Measurements from ENCODE around the gene TAC3.
A peak's percentile ranks its signal among the peaks of the same experiment; 100 is the strongest.

The TAC3 gene

GRCh38 chr12:56990648-56991318 is 25.5 kb downstream of the TAC3 start:
- no peak overlapping the region for H3K56ac ChIP-seq (ENCODE audit: low read length)
- no peak overlapping the region for H3K23ac ChIP-seq (ENCODE audit: low read length)
- no peak overlapping the region for H3K4me2 ChIP-seq (ENCODE audit: low read length)
- DNase-seq: no peak
- H4K5ac ChIP-seq (ENCODE audit: low read length): no peak overlapping the region
- H3K36me3 ChIP-seq (ENCODE audit: control insufficient read depth, insufficient read depth, low read length): no peaks in the 10 kb centered on the region
- H3K27me3 ChIP-seq (ENCODE audit: insufficient read depth, low read length, poor library complexity): no peaks in the 10 kb centered on the region
- H2BK5ac ChIP-seq (ENCODE audit: low read length): no peak overlapping the region
- H3K4me1 ChIP-seq (ENCODE audit: control insufficient read depth, low read depth, low read length): peaks cover 15% of the 10 kb centered on the region
- no peaks in the 10 kb centered on the region for H3K79me2 ChIP-seq (ENCODE audit: control insufficient read depth, insufficient read depth, low read length)
- no peak overlapping the region for H3K4ac ChIP-seq (ENCODE audit: low read depth, low read length)
- H3K4me3 ChIP-seq (ENCODE audit: low read length): no peak overlapping the region
- H4K8ac ChIP-seq (ENCODE audit: low read depth, low read length): no peak overlapping the region
- no peak overlapping the region for H2BK120ac ChIP-seq (ENCODE audit: low read depth, low read length)
- no peak overlapping the region for H3K27ac ChIP-seq (ENCODE audit: low read depth, low read length)
- no peak overlapping the region for H3K18ac ChIP-seq (ENCODE audit: low read length)
- H2BK15ac ChIP-seq (replicated peaks; ENCODE audit: low read depth): no peak overlapping the region
- H3K79me1 ChIP-seq (ENCODE audit: low read length): no peaks in the 10 kb centered on the region
- H2AK5ac ChIP-seq (ENCODE audit: low read length): peak overlapping the region; percentile 61
- H3K9ac ChIP-seq (ENCODE audit: low read length): no peak overlapping the region
- WGBS (ENCODE audit: extremely low coverage, insufficient coverage, low lambda C conversion rate): no CpG with 5 or more reads among the region's 7 CpGs

- H3K27me3 ChIP-seq (ENCODE audit: insufficient read depth, low read length, poor library complexity): no peaks in the 10 kb centered on the region
- no peak overlapping the region for H4K5ac ChIP-seq (ENCODE audit: low read length)
- H3K36me3 ChIP-seq (ENCODE audit: control insufficient read depth, insufficient read depth, low read length): no peaks in the 10 kb centered on the region
- no peak overlapping the region for H3K27ac ChIP-seq (ENCODE audit: low read depth, low read length)
- H2AK5ac ChIP-seq (ENCODE audit: low read length): no peak overlapping the region
- no peak overlapping the region for H3K4me2 ChIP-seq (ENCODE audit: low read length)
- no peaks in the 10 kb centered on the region for H3K79me1 ChIP-seq (ENCODE audit: low read length)
- H4K8ac ChIP-seq (ENCODE audit: low read depth, low read length): no peak overlapping the region
- no peak overlapping the region for H2BK15ac ChIP-seq (replicated peaks; ENCODE audit: low read depth)
- no peak overlapping the region for H3K4ac ChIP-seq (ENCODE audit: low read depth, low read length)
- H3K23ac ChIP-seq (ENCODE audit: low read length): no peak overlapping the region
- H2BK5ac ChIP-seq (ENCODE audit: low read length): no peak overlapping the region
- H3K18ac ChIP-seq (ENCODE audit: low read length): no peak overlapping the region
- H3K56ac ChIP-seq (ENCODE audit: low read length): no peak overlapping the region
- no peak for DNase-seq
- no peaks in the 10 kb centered on the region for H3K79me2 ChIP-seq (ENCODE audit: control insufficient read depth, insufficient read depth, low read length)
- no peak overlapping the region for H3K9ac ChIP-seq (ENCODE audit: low read length)
- H3K4me1 ChIP-seq (ENCODE audit: control insufficient read depth, low read depth, low read length): peaks cover 15% of the 10 kb centered on the region
- no CpG with 5 or more reads among the region's 7 CpGs for WGBS (ENCODE audit: extremely low coverage, insufficient coverage, low lambda C conversion rate)
- H2BK120ac ChIP-seq (ENCODE audit: low read depth, low read length): no peak overlapping the region
- H3K4me3 ChIP-seq (ENCODE audit: low read length): no peak overlapping the region
These were observed 26.3 kb downstream of the TAC3 start for GRCh38 chr12:56989861-56990610.

- no peak overlapping the region for H3K4me2 ChIP-seq (ENCODE audit: low read length)
- H2BK120ac ChIP-seq (ENCODE audit: low read depth, low read length): no peak overlapping the region
- no peaks in the 10 kb centered on the region for H3K36me3 ChIP-seq (ENCODE audit: control insufficient read depth, insufficient read depth, low read length)
- H3K9ac ChIP-seq (ENCODE audit: low read length): no peak overlapping the region
- H3K27me3 ChIP-seq (ENCODE audit: insufficient read depth, low read length, poor library complexity): no peaks in the 10 kb centered on the region
- no peak overlapping the region for H3K18ac ChIP-seq (ENCODE audit: low read length)
- no peak overlapping the region for H2BK15ac ChIP-seq (replicated peaks; ENCODE audit: low read depth)
- no peak overlapping the region for H4K8ac ChIP-seq (ENCODE audit: low read depth, low read length)
- H4K5ac ChIP-seq (ENCODE audit: low read length): no peak overlapping the region
- no peaks in the 10 kb centered on the region for H3K79me1 ChIP-seq (ENCODE audit: low read length)
- peaks cover 15% of the 10 kb centered on the region for H3K4me1 ChIP-seq (ENCODE audit: control insufficient read depth, low read depth, low read length)
- H3K79me2 ChIP-seq (ENCODE audit: control insufficient read depth, insufficient read depth, low read length): no peaks in the 10 kb centered on the region
- H2AK5ac ChIP-seq (ENCODE audit: low read length): no peak overlapping the region
- no peak overlapping the region for H2BK5ac ChIP-seq (ENCODE audit: low read length)
- H3K23ac ChIP-seq (ENCODE audit: low read length): no peak overlapping the region
- no CpG with 5 or more reads among the region's 5 CpGs for WGBS (ENCODE audit: extremely low coverage, insufficient coverage, low lambda C conversion rate)
- DNase-seq: peak; percentile 92
- peak overlapping the region; percentile 47 for H3K56ac ChIP-seq (ENCODE audit: low read length)
- no peak overlapping the region for H3K4me3 ChIP-seq (ENCODE audit: low read length)
- no peak overlapping the region for H3K4ac ChIP-seq (ENCODE audit: low read depth, low read length)
- H3K27ac ChIP-seq (ENCODE audit: low read depth, low read length): no peak overlapping the region
These were observed 28.1 kb downstream of the TAC3 start for GRCh38 chr12:56988207-56988739.

GRCh38 chr12:56987551-56988053 is 28.7 kb downstream of the TAC3 start:
- Histone ChIP-seq H3K18ac (ENCODE audit: low read length) (no peak overlapping the region), H3K4me2 (ENCODE audit: low read length) (no peak overlapping the region), H3K36me3 (ENCODE audit: control insufficient read depth, insufficient read depth, low read length) (no peaks in the 10 kb centered on the region), H3K27me3 (ENCODE audit: insufficient read depth, low read length, poor library complexity) (no peaks in the 10 kb centered on the region), H3K23ac (ENCODE audit: low read length) (no peak overlapping the region), H3K56ac (ENCODE audit: low read length) (peak overlapping the region; percentile 75), H2BK120ac (ENCODE audit: low read depth, low read length) (no peak overlapping the region), H3K9ac (ENCODE audit: low read length) (peak overlapping the region; percentile 33), H3K4ac (ENCODE audit: low read depth, low read length) (no peak overlapping the region), H2AK5ac (ENCODE audit: low read length) (no peak overlapping the region), H3K79me2 (ENCODE audit: control insufficient read depth, insufficient read depth, low read length) (no peaks in the 10 kb centered on the region), H3K27ac (ENCODE audit: low read depth, low read length) (no peak overlapping the region), H4K5ac (ENCODE audit: low read length) (no peak overlapping the region), H3K4me3 (ENCODE audit: low read length) (no peak overlapping the region), H4K8ac (ENCODE audit: low read depth, low read length) (no peak overlapping the region), H2BK15ac (replicated peaks; ENCODE audit: low read depth) (no peak overlapping the region), H3K79me1 (ENCODE audit: low read length) (no peaks in the 10 kb centered on the region), H2BK5ac (ENCODE audit: low read length) (peak overlapping the region; percentile 78), H3K4me1 (ENCODE audit: control insufficient read depth, low read depth, low read length) (peaks cover 15% of the 10 kb centered on the region)
- no CpG with 5 or more reads among the region's 11 CpGs for WGBS (ENCODE audit: extremely low coverage, insufficient coverage, low lambda C conversion rate)
- peak; percentile 89 for DNase-seq

- peak overlapping the region; percentile 73 for H3K56ac ChIP-seq (ENCODE audit: low read length)
These were observed 29.3 kb downstream of the TAC3 start for GRCh38 chr12:56987011-56987410.

More at GRCh38 chr12:56987011-56987410, 29.3 kb downstream of the TAC3 start:
- Histone ChIP-seq H2BK5ac (ENCODE audit: low read length) (no peak overlapping the region), H3K27me3 (ENCODE audit: insufficient read depth, low read length, poor library complexity) (no peaks in the 10 kb centered on the region), H3K4me3 (ENCODE audit: low read length) (no peak overlapping the region), H3K4me1 (ENCODE audit: control insufficient read depth, low read depth, low read length) (peaks cover 15% of the 10 kb centered on the region), H3K4me2 (ENCODE audit: low read length) (no peak overlapping the region), H4K8ac (ENCODE audit: low read depth, low read length) (no peak overlapping the region), H3K36me3 (ENCODE audit: control insufficient read depth, insufficient read depth, low read length) (no peaks in the 10 kb centered on the region), H3K4ac (ENCODE audit: low read depth, low read length) (no peak overlapping the region), H3K27ac (ENCODE audit: low read depth, low read length) (no peak overlapping the region), H2BK120ac (ENCODE audit: low read depth, low read length) (no peak overlapping the region), H2BK15ac (replicated peaks; ENCODE audit: low read depth) (no peak overlapping the region), H3K79me2 (ENCODE audit: control insufficient read depth, insufficient read depth, low read length) (no peaks in the 10 kb centered on the region), H3K79me1 (ENCODE audit: low read length) (no peaks in the 10 kb centered on the region), H4K5ac (ENCODE audit: low read length) (no peak overlapping the region), H3K23ac (ENCODE audit: low read length) (no peak overlapping the region), H2AK5ac (ENCODE audit: low read length) (peak overlapping the region; percentile 65), H3K9ac (ENCODE audit: low read length) (no peak overlapping the region), H3K18ac (ENCODE audit: low read length) (no peak overlapping the region)
- DNase-seq: no peak
